EH (cell line): Measurements from ENCODE around the gene DESI2.
"Not testable (repeated sequence)": the region's sequence is repeated elsewhere in the genome, so short reads cannot be mapped to it uniquely, and the experiment has no call there.

Source experiments
- DNase-seq: peaks from one replicate; pipeline ENCODE4 v3.0.0-alpha.2; 2015; ENCODE audit warnings: low read depth

The DESI2 gene

DNA sequence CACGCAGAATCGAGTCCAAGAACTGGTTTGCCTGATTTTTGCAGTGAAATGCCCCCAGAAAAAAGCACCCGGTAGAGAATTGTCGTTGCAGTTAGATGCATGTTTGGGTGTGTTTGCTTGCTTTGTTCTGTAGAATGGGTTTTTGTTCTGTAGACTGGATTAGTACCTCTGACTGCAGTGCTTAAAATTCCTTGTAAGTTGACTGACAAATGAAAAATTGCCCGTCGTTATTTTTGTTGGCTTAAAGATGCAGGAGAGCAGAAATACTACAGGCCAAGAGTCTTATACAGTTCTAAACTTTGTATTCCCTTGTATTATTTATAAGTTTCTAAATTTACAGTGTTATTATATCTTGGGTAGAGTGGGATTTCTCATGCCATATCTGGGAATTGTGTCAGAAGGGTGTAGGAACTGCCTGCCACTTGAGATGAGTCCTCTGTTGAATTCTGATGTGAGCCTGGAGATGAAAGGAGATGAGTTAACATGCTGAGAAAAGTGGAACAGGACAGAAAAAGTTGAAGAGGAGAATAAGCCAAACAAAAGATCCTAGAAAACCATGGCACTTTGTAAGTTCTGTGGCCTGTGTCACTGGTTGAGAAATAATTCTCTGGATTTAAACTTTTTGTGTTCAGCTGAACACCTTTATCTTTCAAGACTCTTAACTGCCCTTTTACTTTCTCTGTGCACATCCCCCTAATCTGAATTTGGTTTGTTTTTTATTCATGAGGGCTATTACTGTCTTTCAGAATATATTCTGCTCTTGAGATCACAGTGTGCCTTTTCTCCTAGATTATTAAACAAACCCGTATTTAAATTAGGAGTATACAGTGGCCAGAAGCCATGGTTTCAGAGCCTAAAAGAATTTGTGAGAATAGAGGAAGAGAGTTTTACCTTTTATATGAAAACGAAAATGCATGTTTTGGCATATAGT, 1.4 kb downstream of the DESI2 start:
- peak; percentile 25 for DNase-seq

DNA sequence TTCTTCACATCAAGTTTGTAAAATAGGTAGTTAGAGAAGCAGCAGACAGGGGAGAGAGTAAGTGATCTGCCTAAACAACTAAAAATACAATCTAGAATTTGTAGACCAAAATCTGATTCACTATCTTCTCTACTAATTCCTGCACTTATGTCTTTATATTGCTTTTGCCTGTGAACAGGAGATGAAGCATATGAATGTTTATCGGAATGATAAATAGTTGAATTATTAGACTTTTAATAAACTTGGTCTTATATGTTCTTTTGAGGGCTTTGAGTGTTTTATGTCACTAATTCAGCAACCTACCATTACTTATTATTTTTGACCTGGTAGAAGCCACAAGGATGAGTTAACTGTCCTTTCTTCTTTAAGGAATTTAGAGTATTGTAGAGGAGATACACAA, 2.3 kb downstream of the DESI2 start:
- no peak for DNase-seq

DNA sequence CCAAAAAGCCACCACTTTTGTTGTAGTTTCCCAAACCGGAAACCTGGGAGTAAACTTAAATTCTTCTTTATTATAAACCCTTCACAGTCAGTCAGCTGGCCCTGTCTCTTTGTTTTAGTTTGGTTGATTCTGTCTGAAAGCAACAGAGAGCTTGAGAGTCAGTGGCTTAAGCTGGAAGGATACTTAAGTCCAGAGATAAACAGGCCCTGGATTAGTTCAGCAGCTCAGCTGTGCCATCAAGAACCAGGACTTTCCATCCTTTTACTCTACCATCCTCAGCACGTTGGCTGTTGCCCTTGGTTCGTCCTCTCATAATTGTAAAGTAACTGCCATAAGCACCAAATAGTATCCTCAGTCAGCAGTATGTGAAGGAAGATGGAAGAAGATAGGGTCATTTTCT, 4.5 kb downstream of the DESI2 start:
- DNase-seq: no peak

DNA sequence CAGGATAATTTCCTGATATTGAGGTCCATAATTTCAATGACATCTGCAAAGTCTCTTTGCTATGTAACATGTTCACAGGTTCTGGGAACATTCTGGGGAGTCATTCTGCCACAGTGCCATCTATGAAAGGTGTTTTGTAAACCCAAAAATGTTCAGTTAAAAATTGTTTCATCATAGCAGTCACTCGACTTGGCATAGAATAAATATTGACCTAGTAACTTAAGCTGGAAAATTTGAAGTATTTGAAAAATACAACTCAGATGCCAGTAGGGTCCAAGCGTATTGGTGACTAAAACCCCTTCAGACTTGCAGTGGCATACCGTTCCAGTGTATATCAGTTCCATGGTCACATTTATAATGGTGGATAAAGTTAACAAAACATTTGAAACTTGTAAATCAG, 6.8 kb downstream of the DESI2 start:
- no peak for DNase-seq

DNA sequence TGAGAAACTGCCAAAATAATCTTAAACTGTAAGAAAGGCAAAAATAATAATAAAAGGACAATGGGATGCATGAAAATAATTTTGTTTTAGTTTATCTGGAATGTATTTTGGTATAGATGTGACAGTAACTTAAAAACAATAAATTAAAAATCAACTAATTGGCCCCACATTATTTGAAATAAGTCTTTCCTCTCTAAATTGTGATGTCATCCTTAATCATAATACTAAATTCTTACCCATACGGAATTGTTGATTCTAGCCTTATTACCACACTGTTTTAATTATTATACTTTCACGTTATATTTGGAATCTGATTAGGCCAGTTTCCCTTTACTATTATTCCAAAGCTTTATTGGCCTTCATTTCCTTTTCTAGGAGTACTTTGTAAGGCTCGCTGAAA, 7.7 kb downstream of the DESI2 start:
- no peak for DNase-seq

DNA sequence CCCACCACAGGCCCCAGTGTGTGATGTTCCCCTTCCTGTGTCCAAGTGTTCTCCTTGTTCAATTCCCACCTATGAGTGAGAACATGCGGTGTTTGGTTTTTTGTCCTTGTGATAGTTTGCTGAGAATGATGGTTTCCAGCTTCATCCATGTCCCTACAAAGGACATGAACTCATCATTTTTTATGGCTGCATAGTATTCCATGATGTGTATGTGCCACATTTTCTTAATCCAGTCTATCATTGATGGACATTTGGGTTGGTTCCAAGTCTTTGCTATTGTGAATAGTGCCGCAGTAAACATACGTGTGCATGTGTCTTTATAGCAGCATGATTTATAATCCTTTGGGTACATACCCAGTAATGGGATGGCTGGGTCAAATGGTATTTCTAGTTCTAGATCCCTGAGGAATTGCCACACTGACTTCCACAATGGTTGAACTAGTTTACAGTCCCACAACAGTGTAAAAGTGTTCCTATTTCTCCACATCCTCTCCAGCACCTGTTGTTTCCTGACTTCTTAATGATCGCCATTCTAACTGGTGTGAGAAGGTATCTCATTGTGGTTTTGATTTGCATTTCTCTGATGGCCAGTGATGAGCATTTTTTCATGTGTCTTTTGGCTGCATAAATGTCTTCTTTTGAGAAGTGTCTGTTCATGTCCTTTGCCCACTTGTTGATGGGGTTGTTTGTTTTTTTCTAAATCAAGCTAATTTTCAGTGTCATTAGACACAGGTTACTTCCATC, 8.8 kb downstream of the DESI2 start:
- not testable (repeated sequence) for DNase-seq

DNA sequence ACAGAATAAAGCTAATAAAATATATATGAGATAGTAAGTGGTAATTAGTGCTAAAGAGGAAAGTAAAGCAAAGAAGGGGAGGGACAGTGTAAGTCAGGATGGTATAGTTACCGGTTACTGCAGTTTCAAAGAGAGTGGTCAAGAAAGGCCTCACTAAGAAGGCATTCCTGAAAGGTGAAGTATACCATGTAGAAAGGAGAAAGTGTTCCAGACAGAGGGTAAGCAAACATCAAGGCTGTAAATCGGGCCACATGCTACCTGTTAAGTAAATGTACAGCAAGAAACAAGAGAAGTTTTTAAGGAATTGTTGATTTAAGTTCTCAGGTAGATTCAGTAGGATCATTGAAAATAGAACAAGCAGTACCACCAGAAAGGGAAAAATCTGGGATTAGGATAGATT, 9.7 kb downstream of the DESI2 start:
- no peak for DNase-seq

DNA sequence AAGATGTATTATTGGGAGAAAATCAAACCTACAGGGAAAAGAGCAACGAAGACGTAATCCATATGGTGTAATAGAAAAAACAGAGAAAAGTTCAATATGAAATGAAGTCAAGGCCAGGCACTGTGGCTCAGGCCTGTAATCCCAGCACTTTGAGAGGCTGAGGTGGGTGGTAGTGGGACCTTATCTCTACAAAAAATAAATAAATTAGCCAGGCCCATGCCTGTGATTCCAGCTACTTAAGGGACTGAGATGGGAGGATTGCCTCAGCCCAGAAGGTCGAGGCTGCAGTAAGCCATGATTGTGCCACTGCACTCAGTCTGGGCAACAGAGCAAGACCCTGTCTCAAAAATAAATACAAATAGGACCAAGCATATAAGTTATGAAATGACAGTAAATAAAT, 11.4 kb downstream of the DESI2 start:
- no peak for DNase-seq

DNA sequence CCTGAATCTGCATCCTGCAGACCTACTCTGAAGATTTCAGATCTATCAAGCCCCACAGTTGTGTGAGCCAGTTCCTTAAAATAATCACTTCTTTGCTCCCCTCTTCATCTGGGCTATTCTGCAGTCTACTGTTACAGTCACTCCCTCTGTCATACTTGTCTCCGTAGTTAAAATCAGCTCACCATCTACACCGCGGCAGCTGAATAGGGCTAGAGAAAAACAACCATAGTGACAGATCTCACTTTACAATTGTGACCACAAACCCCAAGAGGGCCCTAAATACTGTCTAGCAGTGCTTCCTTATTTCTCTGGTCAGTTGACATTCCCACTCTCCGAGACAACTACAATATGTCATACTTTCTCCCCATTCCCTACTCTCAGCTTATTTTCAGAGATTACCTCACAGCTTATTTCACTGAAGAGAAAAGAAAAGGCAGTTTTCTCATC, 12.9 kb downstream of the DESI2 start:
- peak; percentile 52 for DNase-seq

DNA sequence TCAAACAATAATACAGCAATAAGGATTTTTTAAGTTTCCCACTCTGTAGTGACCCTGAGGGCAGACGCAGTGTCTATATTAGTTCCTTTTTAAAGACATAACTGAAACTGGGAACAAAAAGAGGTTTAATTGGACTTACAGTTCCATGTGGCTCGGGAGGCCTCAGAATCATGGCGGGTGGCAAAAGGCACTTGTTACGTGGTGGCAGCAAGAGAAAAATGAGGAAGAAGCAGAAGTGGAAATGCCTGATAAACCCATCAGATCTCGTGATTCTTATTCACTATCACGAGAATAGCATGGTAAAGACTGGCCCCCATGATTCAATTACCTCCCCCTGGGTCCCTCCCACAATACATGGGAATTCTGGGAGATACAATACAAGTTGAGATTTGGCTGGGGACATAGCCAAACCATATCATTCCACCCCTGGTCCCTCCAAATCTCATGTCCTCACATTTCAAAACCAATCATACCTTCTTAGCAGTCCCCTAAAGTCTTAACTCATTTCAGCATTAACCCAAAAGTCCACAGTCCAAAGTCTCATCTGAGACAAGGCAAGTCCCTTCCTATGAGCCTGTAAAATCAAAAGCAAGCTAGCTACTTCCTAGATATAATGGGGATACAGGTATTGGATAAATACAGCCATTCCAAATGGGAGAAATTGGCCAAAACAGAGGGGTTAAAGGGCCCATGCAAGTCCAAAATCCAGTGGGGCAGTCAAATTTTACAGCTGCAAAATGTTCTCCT, 13.9 kb downstream of the DESI2 start:
- DNase-seq: not testable (repeated sequence)

DNA sequence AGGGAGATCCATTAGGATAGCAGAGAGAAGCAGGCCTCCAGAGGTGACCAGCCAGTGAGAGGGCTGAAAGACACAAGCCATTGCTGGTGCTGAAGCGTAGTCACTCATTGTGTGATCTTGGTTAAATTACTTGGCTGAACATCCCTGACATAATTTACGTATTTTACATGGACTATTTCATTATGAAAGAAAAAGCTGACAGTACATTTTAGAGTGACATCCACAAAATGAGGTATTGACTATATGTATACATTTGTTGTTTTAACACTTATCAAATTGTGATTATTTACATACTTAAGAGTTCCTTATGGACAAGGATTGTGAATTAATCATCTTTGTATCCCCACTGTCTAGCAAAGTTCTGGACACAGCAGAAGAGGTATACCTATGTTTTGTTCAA, 14.9 kb downstream of the DESI2 start:
- no peak for DNase-seq

DNA sequence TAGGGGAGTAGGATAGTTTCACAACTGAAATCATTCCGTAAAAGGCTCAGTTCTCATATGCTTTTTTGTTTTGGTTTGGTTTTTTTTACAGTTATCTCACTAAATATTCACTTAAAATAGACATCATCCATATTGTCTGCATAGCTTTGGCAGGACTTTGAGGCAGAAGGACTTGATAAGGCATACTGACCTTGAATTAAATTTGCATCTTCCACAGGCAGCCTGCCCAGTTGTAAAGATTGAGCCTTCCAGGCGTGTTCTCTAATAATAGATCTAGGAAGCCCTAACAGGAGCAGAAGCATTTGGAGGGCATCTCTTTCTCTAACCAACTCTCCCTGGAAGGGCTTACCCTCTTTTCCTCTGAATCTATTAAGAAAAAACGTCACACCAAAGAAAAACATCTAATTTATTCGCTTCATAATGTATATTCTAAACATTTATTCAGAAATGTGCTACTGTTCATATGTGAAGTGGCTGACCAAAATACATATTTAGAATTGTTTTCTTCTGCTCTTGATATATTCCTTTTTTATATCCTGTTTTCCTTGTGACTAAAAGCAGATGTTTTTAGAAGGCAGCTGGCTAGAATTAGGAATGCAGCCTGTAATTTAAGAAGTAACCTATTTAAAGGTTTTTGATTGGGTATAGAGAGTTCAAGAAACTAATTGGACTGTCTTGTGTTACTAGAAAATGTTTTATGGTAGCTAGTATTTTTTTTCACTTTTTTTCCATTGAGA, 20.2 kb downstream of the DESI2 start:
- peak; percentile 69 for DNase-seq

DNA sequence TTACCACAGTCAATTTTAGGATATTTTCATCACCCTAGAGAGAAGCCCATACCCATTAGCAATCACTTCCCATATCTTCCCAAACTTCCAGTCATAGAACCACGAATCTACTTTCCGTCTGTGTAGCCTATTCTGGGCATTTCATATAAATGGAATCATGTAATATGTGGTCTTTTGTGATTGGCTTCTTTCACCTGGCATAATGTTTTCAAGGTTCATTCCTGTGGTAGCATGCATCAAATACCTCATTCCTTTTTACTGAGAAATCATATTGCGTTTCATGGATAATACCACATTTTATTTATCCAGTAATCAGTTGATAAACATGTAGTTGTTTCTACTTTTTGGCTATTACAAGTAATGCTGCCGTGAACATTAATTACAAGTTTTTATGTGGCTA, 21.5 kb downstream of the DESI2 start:
- DNase-seq: no peak

DNA sequence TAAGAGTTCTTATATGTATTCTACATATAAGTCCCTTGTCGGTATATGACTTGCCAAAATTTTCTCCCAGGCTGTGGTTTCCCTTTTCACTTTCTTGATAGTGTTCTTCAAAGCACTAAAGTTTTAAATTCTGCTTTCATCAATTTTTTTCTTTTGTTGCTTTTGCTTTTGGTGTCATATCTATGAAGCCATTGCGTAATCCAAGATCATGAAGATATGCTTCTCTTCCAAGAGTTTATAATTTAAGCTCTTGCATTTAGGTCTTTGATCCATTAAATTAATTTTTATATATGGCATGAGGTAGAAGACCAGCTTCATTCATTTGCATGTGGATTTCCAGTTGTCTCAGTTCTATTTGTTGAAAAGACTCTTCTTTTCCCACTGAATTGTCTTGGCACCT, 22.2 kb downstream of the DESI2 start:
- DNase-seq: no peak

DNA sequence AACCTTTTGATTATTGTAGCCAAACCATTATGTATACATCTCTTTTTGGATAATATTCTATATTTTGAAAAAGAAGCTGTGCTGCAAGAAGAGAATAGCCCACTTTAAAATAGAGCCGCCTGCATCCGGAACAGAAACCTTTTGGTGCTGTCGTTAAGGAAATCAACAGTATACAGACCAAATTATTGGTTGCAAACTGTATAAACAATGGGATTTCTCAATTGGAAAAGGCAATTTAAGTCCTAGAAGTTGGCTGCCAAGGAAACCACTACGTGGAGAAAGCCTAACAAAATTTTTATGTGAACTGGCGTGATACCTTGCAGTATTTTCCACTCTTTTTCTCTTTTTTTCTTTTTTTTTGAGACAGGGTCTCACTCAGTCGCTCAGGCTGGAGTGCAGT, 25.8 kb downstream of the DESI2 start:
- DNase-seq: no peak

DNA sequence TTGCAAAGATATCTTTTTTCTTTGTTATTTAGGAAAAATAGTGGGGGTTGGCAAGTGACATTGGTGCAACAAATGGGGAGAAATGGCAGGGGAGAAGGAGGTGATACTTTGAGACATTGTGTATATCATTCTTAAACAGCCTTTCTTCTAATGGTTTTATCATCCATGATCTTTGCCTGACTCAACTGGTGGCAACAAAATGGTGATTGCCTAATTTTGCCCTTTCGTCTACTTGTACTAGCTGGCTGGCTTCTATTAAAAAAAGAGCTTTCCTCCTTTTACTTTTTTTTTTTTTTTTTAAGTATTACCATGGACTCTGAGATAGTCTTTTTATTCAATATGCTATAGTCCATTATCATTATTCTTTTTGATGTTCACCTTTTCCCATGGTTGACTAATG, 27.7 kb downstream of the DESI2 start:
- DNase-seq: no peak

DNA sequence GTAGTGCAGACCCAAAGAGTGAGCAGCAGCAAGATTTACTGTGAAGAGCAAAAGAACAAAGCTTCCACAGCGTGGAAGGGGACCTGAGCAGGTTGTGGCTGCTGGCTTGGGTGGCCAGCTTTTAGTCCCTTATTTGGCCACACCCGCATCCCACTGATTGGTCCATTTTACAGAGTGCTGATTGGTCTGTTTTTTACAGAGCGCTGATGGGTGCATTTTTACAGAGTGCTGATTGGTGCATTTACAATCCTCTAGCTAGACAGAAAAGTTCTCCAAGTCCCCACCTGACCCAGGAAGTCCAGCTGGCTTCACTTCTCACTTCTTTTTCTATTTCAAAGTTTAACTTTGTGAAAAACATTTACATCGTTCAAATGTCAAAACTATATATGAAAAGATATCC, 29.2 kb downstream of the DESI2 start:
- not testable (repeated sequence) for DNase-seq

DNA sequence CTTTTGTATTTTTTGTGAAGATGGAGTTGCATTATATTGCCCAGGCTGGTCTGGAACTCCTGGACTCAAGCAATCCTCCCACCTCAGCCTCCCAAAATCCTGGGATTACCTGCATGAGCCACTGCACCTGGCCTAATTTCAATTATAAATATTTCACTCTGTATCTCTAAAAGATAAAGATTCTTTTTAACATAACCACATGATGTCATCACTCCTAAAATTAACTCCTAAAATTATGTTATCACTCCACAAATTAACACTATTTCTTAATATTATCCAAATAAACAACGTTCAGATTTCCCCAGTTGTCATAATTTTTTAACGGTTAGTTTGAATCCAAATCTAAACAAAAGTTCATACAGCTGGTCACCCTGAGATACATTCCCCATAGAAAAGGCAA, 43.0 kb downstream of the DESI2 start:
- DNase-seq: no peak

DNA sequence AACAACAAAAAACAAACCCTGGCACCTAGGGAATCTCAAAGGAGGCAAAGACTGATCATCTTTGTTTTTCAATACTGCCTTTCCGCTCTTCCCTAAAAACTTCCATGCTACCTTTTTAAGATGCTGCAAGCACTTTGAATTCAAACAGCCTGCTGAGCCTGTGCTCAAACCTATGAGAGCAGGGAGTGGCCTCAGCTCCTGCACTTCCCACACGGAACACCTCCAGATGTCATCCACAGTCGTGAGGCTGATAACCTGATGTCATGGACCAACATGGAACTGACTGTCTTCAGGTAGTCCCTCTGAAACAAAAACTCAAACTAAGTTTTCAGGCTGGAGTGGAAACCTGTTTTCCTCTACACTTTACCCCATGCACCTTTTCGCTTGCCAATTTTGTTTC, 46.8 kb downstream of the DESI2 start:
- no peak for DNase-seq

DNA sequence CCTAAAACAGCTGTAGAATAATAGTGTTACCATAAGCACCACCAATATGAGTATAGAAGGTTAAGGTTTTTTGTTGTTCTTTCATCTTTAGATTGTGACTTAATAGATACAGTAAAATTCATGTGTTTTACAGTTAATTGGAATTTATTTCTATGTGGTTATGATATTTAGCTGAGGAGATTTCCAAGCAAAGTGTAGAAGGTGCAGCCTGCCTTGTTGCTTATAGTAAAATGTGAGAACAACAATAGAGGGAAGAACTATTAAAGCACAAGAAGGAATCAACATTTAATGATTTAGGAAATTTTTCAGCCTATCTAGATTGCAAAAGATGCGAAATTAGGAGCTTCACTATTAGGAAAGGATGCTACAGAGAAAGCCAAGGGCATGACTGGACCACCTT, 47.9 kb downstream of the DESI2 start:
- DNase-seq: no peak

DNA sequence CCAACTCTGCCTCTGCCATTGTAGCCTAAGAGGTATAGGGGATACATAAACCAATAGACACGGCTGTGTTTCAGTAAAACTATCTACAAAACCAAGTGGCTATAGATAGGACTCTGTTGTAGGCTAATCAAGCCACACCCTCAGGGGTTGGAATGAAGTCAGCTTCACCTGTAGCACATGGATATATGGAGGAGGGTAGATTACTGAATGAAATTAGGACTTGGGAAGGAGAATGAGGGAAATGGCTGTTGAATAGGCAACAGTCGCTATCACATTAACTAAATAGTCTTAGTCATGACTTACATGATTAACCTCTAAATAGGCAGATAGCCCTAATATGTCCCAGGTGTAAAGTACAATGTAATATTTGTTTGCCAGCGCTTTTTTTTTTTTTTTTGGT, 49.7 kb downstream of the DESI2 start:
- no peak for DNase-seq

DNA sequence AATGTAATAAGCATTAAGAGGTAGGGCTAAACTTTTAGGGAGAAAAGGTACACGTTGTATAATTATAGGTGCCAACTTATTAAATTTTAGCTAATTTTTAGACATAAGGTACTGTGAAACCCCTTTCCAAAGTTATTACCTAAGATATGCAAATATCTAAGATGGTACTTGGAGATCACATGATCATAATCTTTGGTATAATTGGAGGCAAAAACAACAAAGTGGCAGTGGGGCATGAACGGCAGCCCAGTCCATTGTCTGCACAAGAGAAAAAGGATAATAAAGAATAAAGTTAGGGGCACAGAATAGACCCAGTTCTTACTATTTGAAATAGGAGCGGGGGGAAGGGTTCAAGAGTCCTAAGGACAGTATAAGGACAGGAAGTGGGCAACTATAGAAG, 51.2 kb downstream of the DESI2 start:
- DNase-seq: no peak
